Esophagus muscularis mucosa (tissue), 4 donors: ENCODE results near the gene CLASP1. TPM values are rescaled to one million over a fixed set of nuclear protein-coding genes. Genes with fewer than 3 reads are reported as not detected.

Experiments
- DNase-seq: peaks from one replicate; pipeline ENCODE4 v3.0.0-alpha.2; 2017; ENCODE audit errors: extremely low spot score
- H3K27ac ChIP-seq, 4 donors: fragments of 200-600 bp; sonication (generic); replicated peaks in 1 of 4; 1 replicate in 3 of 4; 2 replicates in 1 of 4; pipeline ENCODE4 v1.5.1; 2016 to 2019; ENCODE audit warnings: mild to moderate bottlenecking in 1 of 4
- H3K27me3 ChIP-seq, 4 donors: fragments of 200-600 bp; sonication (generic); one replicate each; pipeline versions ENCODE4 v1.5.1 to v1.6.0; 2016 to 2019
- H3K36me3 ChIP-seq, 4 donors: fragments of 200-600 bp; sonication (generic); one replicate each; pipeline ENCODE4 v1.5.1; 2016 to 2019
- H3K4me1 ChIP-seq, 4 donors: fragments of 200-600 bp; sonication (generic); one replicate each; pipeline ENCODE4 v1.5.1; 2016 to 2019
- H3K4me3 ChIP-seq, 4 donors: fragments of 200-600 bp; sonication (generic); 1 replicate in 2 of 4; 2 replicates in 2 of 4; pipeline ENCODE4 v1.5.1; 2016 to 2019; ENCODE audit warnings: mild to moderate bottlenecking in 4 of 4, moderate library complexity in 1 of 4
- H3K9me3 ChIP-seq, 4 donors: fragments of 200-600 bp; sonication (generic); 1 replicate in 3 of 4; 2 replicates in 1 of 4; pipeline ENCODE4 v1.5.1; 2016 to 2019
- EP300 ChIP-seq: sonication (generic); formaldehyde crosslinking; IDR thresholded peaks from one replicate; pipeline ENCODE4 v1.6.1; 2017; ENCODE audit warnings: antibody characterized with exemption
- POLR2A ChIP-seq: fragments of 450-650 bp; IDR thresholded peaks from one replicate; pipeline ENCODE4 v1.6.1; 2017; ENCODE audit warnings: antibody characterized with exemption, moderate library complexity, mild to moderate bottlenecking, low read depth
- POLR2AphosphoS5 ChIP-seq, 2 donors: sonication (generic); formaldehyde crosslinking; IDR thresholded peaks; one replicate each; pipeline ENCODE4 v1.6.1; 2017; ENCODE audit warnings: antibody characterized with exemption in 2 of 2
- WGBS: methylation state at CpG from one replicate; pipeline ENCODE4 v1.1.5; 2018; 5-methylcytosine and 5-hydroxymethylcytosine counted together
- intact Hi-C: fragments of 100-400 bp; cut with DNase I; formaldehyde crosslinking; loops from one replicate; pipeline ENCODE4 v1.15.1; 2023
- total RNA-seq, 4 donors: library from RNA; depleted of rRNA; stranded (reverse); fragments of >200 nt; gene quantifications; one replicate each; pipeline versions ENCODE4 v1.1.0 to v1.2.1, GENCODE V29; 2016
- TF ChIP-seq, protein P1 (sequence below), 3 experiments: fragments of 200-600 bp in 2 of 3; fragments of 450-650 bp in 1 of 3; sonication (generic) in 2 of 3; IDR thresholded peaks; one replicate each; pipeline ENCODE4 v1.5.1; 2017 to 2019; ENCODE audit warnings: antibody characterized with exemption in 3 of 3, mild to moderate bottlenecking in 2 of 3, moderate library complexity in 1 of 3

CLASP1 gene
- total RNA-seq, 4 donors from 2014 or later: 62.6 to 78.6 (median 70.5) TPM

DNA sequence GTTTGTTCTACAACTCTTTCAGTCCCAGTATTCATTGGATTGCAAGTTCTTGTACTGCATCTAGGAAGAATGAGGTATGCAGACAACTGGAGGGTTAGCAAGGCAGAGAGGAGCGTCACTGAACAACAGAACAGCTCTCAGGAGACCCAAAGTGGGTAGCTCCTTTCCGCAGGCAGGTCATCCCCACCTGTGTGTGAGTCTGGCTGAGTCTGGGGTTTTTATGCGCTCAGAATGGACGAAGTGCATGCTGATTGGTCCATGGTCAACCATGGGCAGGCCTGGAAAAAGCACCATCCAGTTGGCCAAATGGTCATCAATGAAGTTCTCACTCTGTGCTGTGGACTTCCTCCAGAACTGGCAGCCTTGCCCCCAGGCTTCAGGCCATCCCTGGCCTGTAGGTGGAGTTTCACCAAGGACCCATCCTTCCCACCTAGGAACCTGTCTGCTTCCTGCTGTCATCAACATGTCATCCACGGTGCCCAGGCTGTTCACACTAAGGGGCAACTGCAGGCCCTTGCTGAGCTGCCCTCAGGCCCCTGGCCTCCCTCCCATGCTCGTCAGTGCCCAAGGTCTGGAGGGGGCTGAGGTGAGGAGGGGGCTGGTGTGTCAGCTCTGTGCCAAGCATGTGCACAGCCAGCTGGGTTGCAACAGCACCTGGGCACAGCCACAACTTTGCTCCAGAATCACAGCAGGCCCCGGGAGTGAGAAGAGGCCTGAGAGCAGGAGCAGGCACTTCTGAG, 353.2 kb downstream of the CLASP1 start:
- Histone ChIP-seq H3K4me3 (no peak overlapping the region), H3K4me1 (no peaks in the 10 kb centered on the region), H3K9me3 (no peaks in the 10 kb centered on the region), H3K36me3 (no peaks in the 10 kb centered on the region), H3K27me3 (peaks cover 0 to 8% (median 0%) of the 10 kb centered on the region in 4 donors), H3K27ac (no peak overlapping the region)
- intact Hi-C loops: no loop called here
- no peak for DNase-seq
- TF ChIP-seq POLR2A: no peak
- TF ChIP-seq, protein P1, sequence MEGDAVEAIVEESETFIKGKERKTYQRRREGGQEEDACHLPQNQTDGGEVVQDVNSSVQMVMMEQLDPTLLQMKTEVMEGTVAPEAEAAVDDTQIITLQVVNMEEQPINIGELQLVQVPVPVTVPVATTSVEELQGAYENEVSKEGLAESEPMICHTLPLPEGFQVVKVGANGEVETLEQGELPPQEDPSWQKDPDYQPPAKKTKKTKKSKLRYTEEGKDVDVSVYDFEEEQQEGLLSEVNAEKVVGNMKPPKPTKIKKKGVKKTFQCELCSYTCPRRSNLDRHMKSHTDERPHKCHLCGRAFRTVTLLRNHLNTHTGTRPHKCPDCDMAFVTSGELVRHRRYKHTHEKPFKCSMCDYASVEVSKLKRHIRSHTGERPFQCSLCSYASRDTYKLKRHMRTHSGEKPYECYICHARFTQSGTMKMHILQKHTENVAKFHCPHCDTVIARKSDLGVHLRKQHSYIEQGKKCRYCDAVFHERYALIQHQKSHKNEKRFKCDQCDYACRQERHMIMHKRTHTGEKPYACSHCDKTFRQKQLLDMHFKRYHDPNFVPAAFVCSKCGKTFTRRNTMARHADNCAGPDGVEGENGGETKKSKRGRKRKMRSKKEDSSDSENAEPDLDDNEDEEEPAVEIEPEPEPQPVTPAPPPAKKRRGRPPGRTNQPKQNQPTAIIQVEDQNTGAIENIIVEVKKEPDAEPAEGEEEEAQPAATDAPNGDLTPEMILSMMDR (IDR thresholded peaks at IDR 0.05): no peak
- WGBS: 87% methylated on average over 4 of the region's 7 CpGs

DNA sequence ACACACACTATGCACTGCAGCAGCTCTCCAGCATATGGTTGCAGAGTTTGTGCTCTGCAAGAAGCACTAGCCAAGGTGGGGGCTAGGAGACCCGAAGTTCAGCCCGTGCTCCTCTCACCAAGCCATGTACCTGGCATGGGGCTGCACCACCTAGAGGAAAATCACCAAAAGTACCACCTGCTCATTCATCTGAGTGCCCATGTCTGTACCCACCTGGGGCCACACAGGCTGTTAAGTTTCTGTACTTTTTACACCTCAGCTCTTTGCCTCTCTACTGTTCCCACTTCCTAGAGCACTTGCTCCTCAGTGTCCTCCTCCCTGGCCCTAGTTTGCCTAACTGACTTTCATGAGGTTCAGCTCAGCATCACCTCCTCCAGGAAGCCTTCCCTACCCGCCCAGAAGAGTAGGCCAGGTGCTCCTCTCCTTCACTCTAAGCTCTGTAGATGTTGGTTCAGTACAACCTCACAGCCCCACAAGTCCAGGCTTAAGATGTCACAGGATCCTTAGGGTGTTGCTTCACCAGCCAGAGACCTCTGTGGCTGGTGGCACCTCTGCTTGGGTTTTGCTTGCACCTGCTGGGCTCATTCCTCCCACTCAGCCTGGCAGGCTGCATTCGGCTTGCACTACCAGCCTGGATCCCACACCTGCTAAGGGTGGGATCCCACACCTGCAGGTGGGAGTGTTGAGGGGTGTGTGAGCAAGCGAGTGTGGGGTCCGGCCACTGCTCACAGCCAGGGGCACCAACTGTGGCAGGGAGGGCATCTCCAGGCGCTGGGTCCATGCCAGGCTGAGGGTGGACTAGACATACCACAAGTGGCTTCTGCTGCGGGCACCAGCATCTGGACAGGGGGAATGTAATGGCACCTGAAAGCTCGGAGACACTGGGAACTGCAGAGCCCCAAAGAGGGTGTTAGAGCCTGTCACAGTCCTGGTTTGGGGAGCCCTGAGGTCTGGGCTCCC, 354.1 kb downstream of the CLASP1 start:
- DNase-seq: no peak
- H3K36me3 ChIP-seq: no peaks in the 10 kb centered on the region
- peaks cover 0 to 8% (median 0%) of the 10 kb centered on the region in 4 donors for H3K27me3 ChIP-seq
- no peaks in the 10 kb centered on the region for H3K9me3 ChIP-seq
- H3K27ac ChIP-seq: no peak overlapping the region
- WGBS: 75% methylated on average over 8 of the region's 9 CpGs
- no peaks in the 10 kb centered on the region for H3K4me1 ChIP-seq
- no peak overlapping the region for H3K4me3 ChIP-seq
- TF ChIP-seq POLR2A (no peak), POLR2AphosphoS5 (IDR thresholded peaks at IDR 0.05) (no peak), EP300 (no peak)
- TF ChIP-seq, protein P1 (IDR thresholded peaks at IDR 0.05): no peak
- intact Hi-C loops: no loop called here

DNA sequence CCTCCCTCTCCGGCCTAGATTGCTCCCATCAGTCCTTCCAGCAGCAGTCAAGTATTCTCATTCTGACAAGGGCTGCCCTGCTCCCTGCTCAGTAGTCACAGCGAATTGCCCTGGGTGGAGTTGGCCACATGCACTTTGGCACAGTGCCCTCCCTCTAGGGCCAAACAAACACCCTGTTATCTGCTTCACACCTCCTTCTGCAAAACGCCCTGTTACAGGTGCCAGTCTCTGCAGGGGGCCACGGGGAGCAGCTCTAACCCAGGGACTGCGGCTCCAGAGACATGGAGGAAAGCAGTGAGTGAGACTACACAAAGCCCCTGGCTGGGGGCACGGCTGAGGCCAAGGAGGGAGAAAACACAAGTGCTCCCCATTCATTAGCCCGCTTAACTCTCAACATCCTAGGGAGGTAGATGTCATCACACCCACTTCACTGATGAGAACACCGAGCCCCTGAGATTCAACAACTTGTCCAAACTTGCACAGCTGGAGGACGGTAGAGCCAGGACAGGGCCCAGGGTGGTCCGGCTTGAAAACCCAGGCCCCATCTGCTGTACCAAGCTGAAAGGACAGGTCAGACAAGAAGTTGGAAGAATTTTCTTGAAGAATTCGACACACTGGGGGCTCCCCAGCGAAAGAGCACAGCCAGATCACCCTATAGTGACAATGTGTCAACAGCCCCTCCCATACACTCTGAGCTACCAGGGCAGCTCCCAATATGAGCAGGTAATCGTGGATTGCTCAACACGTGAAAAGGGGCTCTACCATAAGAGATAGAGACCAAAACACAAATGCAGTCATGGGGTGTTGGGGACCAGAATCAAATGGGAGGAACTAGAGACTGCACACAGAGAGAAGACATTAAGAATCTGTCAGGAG, 355.6 kb downstream of the CLASP1 start:
- H3K9me3 ChIP-seq: no peaks in the 10 kb centered on the region
- no peaks in the 10 kb centered on the region for H3K36me3 ChIP-seq
- intact Hi-C loops: no loop called here
- DNase-seq: no peak
- no peak overlapping the region for H3K4me3 ChIP-seq
- no peaks in the 10 kb centered on the region for H3K27me3 ChIP-seq
- H3K4me1 ChIP-seq: no peaks in the 10 kb centered on the region
- WGBS: 81% methylated on average over 11 of the region's 14 CpGs
- TF ChIP-seq POLR2AphosphoS5 (IDR thresholded peaks at IDR 0.05) (no peak), EP300 (no peak), POLR2A (no peak)
- TF ChIP-seq, protein P1 (IDR thresholded peaks at IDR 0.05): no peak
- H3K27ac ChIP-seq: no peak overlapping the region

DNA sequence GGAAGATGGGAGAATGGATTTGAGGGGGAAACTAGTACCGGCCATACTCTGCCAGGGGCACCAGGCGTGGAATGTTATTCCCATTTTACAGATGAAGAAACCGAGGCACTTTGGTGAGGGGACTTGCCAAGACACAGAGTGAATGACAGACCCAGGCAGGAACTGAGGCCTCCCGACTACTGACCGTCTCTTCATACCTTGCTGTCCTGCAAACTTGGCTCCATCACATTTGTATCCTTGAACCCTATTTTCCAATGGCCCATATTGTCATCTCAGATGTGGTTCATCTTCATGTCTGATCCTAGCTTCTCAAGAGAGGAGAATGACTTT, 358.0 kb downstream of the CLASP1 start:
- TF ChIP-seq POLR2A: no peak
- TF ChIP-seq POLR2AphosphoS5 (IDR thresholded peaks at IDR 0.05): no peak
- TF ChIP-seq, protein P1 (IDR thresholded peaks at IDR 0.05): no peak
- TF ChIP-seq EP300: no peak
- H3K4me1 ChIP-seq: no peaks in the 10 kb centered on the region
- H3K27ac ChIP-seq: no peak overlapping the region
- 96% methylated on average over 5 of the region's 5 CpGs for WGBS
- intact Hi-C loops: no loop called here
- peaks cover 0 to 4% (median 0%) of the 10 kb centered on the region in 4 donors for H3K27me3 ChIP-seq
- no peak for DNase-seq
- H3K4me3 ChIP-seq: no peak overlapping the region
- no peaks in the 10 kb centered on the region for H3K36me3 ChIP-seq
- no peaks in the 10 kb centered on the region for H3K9me3 ChIP-seq
